Kidney glomerular epithelial cell (primary cell): ENCODE data around the gene FMOD.
"Not testable (repeated sequence)": the region's sequence is repeated elsewhere in the genome, so short reads cannot be mapped to it uniquely, and the experiment has no call there.

Experiments used
- DNase-seq: peaks from one replicate; lab custom pipeline; 2025; lab: John Stamatoyannopoulos, UW

Gene FMOD

GRCh38 chr1:203325418-203326091, 25.4 kb downstream of the FMOD start:
- no peak for DNase-seq

- DNase-seq: no peak
Measured at GRCh38 chr1:203325026-203325417, 25.9 kb downstream of the FMOD start.

GRCh38 chr1:203324105-203325025, 26.6 kb downstream of the FMOD start:
- no peak for DNase-seq

GRCh38 chr1:203323587-203323986, 27.3 kb downstream of the FMOD start:
- DNase-seq: no peak

GRCh38 chr1:203322500-203323179, 28.3 kb downstream of the FMOD start:
- DNase-seq: no peak

- DNase-seq: no peak
Measured at GRCh38 chr1:203321273-203322052, 29.5 kb downstream of the FMOD start.

GRCh38 chr1:203320591-203321272, 30.2 kb downstream of the FMOD start:
- DNase-seq: no peak

- DNase-seq: no peak
Measured at GRCh38 chr1:203318229-203318517, 32.7 kb downstream of the FMOD start.

- DNase-seq: no peak
Measured at GRCh38 chr1:203317429-203318228, 33.3 kb downstream of the FMOD start.

GRCh38 chr1:203316626-203317093, 34.3 kb downstream of the FMOD start:
- DNase-seq: no peak

GRCh38 chr1:203314025-203314759, 36.7 kb downstream of the FMOD start:
- DNase-seq: not testable (repeated sequence)

GRCh38 chr1:203311368-203312301, 39.3 kb downstream of the FMOD start:
- no peak for DNase-seq

- DNase-seq: no peak
Measured at GRCh38 chr1:203308923-203309331, 42.0 kb downstream of the FMOD start.

GRCh38 chr1:203308328-203308922, 42.5 kb downstream of the FMOD start:
- no peak for DNase-seq

GRCh38 chr1:203307641-203308126, 43.2 kb downstream of the FMOD start:
- DNase-seq: peak; percentile 53

GRCh38 chr1:203306965-203307541, 43.9 kb downstream of the FMOD start:
- no peak for DNase-seq

GRCh38 chr1:203306089-203306964, 44.6 kb downstream of the FMOD start:
- DNase-seq: peak; percentile 81
